Activated CD4-positive, alpha-beta T cell treated with anti-CD3 and anti-CD28 coated beads for 4 hours (primary cell): Measurements from ENCODE around the gene VGLL3.
"Not testable (repeated sequence)": the region's sequence is repeated elsewhere in the genome, so short reads cannot be mapped to it uniquely, and the experiment has no call there.

ENCODE experiments used
- DNase-seq, 2 donors: peaks; one replicate each; pipeline ENCODE4 v3.0.0-alpha.2; 2020

Gene VGLL3

GRCh38 chr3:86990734-86991481 lies at the start of gene VGLL3:
TSS of gene VGLL3 (minus strand) at chr3:86991149. CDS start at chr3:86990743, 406 bp downstream.
- DNase-seq: no peak

- no peak for DNase-seq
These were observed 46.7 kb upstream of the VGLL3 start for GRCh38 chr3:87037652-87038051.

- DNase-seq: no peak
These were observed 45.7 kb upstream of the VGLL3 start for GRCh38 chr3:87036671-87037070.

GRCh38 chr3:87035339-87035738 lies 44.4 kb upstream of the VGLL3 start:
- no peak for DNase-seq

- DNase-seq: no peak
These were observed 42.3 kb upstream of the VGLL3 start for GRCh38 chr3:87033205-87033604.

GRCh38 chr3:87025661-87026645 lies 35.0 kb upstream of the VGLL3 start:
- no peak for DNase-seq

GRCh38 chr3:87017370-87017769 lies 26.4 kb upstream of the VGLL3 start:
- DNase-seq: not testable (repeated sequence)

- no peak for DNase-seq
These were observed 18.3 kb upstream of the VGLL3 start for GRCh38 chr3:87009271-87009670.

- no peak for DNase-seq
These were observed 16.0 kb upstream of the VGLL3 start for GRCh38 chr3:87006844-87007439.

GRCh38 chr3:87004883-87005282 lies 13.9 kb upstream of the VGLL3 start:
- no peak for DNase-seq

GRCh38 chr3:87002346-87002745 lies 11.4 kb upstream of the VGLL3 start:
- DNase-seq: no peak

- DNase-seq: no peak
These were observed 10.6 kb upstream of the VGLL3 start for GRCh38 chr3:87001473-87002098.

GRCh38 chr3:87000940-87001339 lies 10.0 kb upstream of the VGLL3 start:
- DNase-seq: no peak

GRCh38 chr3:86998569-86998968 lies 7.6 kb upstream of the VGLL3 start:
- no peak for DNase-seq

- no peak for DNase-seq
These were observed 5.5 kb upstream of the VGLL3 start for GRCh38 chr3:86996261-86996955.

- DNase-seq: no peak
These were observed 4.6 kb upstream of the VGLL3 start for GRCh38 chr3:86995537-86995936.

- DNase-seq: no peak
These were observed 2.8 kb upstream of the VGLL3 start for GRCh38 chr3:86993704-86994103.

GRCh38 chr3:86991840-86992435 lies 989 bp upstream of the VGLL3 start:
- DNase-seq: no peak

- no peak for DNase-seq
These were observed 500 bp upstream of the VGLL3 start for GRCh38 chr3:86991482-86991815.

- DNase-seq: no peak
These were observed 776 bp downstream of the VGLL3 start for GRCh38 chr3:86990012-86990733.

GRCh38 chr3:86989611-86990010 lies 1.3 kb downstream of the VGLL3 start:
- DNase-seq: no peak
